ENCODE measurements around the gene DLEC1.

- TF ChIP-seq POLR2A (IDR thresholded peaks at IDR 0.05) (no peak), CTCF (IDR thresholded peaks at IDR 0.05) (no peak), EP300 (IDR thresholded peaks at IDR 0.05) (no peak), POLR2AphosphoS5 (IDR thresholded peaks at IDR 0.05) (no peak)
Measured at GRCh38 chr3:38164643-38164951, 125.6 kb downstream of the DLEC1 start.

Measured in gastroesophageal sphincter (tissue), 3 donors.